HT-29 (cell line): ENCODE data around the gene THRSP. TPM values are rescaled to one million over a fixed set of nuclear protein-coding genes. Genes with fewer than 3 reads are reported as not detected.
"Not testable (repeated sequence)": the region's sequence is repeated elsewhere in the genome, so short reads cannot be mapped to it uniquely, and the experiment has no call there.

Source experiments
- DNase-seq: peaks from one replicate; pipeline ENCODE4 v3.0.0-alpha.2; 2015; ENCODE audit warnings: low spot score
- total RNA-seq: library from RNA; depleted of rRNA; stranded (reverse); fragments of >200 nt; shearing (Covaris generic); gene quantifications from 2 replicates; pipeline ENCODE4 v1.2.3, GENCODE V29; 2014

The THRSP gene
- total RNA-seq, 1 experiment from 2014 or later: not detected

- DNase-seq: no peak
Measured at GRCh38 chr11:78039391-78039918, 24.2 kb upstream of the THRSP start.

GRCh38 chr11:78039919-78040671, 23.6 kb upstream of the THRSP start:
- DNase-seq: peak; percentile 85

GRCh38 chr11:78040691-78041379, 22.8 kb upstream of the THRSP start:
- DNase-seq: no peak

GRCh38 chr11:78041380-78041719, 22.3 kb upstream of the THRSP start:
- not testable (repeated sequence) for DNase-seq

- no peak for DNase-seq
Measured at GRCh38 chr11:78041843-78042440, 21.7 kb upstream of the THRSP start.

- no peak for DNase-seq
Measured at GRCh38 chr11:78044706-78045105, 19.0 kb upstream of the THRSP start.

GRCh38 chr11:78045851-78046485, 17.7 kb upstream of the THRSP start:
- peak; percentile 92 for DNase-seq

GRCh38 chr11:78046486-78046854, 17.2 kb upstream of the THRSP start:
- DNase-seq: peak; percentile 20

GRCh38 chr11:78048561-78048960, 15.1 kb upstream of the THRSP start:
- DNase-seq: no peak

GRCh38 chr11:78049348-78049747, 14.3 kb upstream of the THRSP start:
- no peak for DNase-seq

- DNase-seq: no peak
Measured at GRCh38 chr11:78050964-78051831, 12.5 kb upstream of the THRSP start.

GRCh38 chr11:78054971-78055370, 8.7 kb upstream of the THRSP start:
- DNase-seq: no peak

- DNase-seq: no peak
Measured at GRCh38 chr11:78056093-78056492, 7.6 kb upstream of the THRSP start.

- DNase-seq: no peak
Measured at GRCh38 chr11:78057462-78058055, 6.1 kb upstream of the THRSP start.

- DNase-seq: not testable (repeated sequence)
Measured at GRCh38 chr11:78059749-78060328, 3.8 kb upstream of the THRSP start.

- DNase-seq: no peak
Measured at GRCh38 chr11:78060533-78060932, 3.1 kb upstream of the THRSP start.

- DNase-seq: no peak
Measured at GRCh38 chr11:78061088-78061920, 2.4 kb upstream of the THRSP start.

GRCh38 chr11:78061921-78062311, 1.7 kb upstream of the THRSP start:
- no peak for DNase-seq

GRCh38 chr11:78062671-78063070, 990 bp upstream of the THRSP start:
- no peak for DNase-seq
